Smooth muscle cell (in vitro differentiated cells): ENCODE data around the gene ERBB4. TPM values are rescaled to one million over a fixed set of nuclear protein-coding genes. Genes with fewer than 3 reads are reported as not detected.

ENCODE experiments used
- DNase-seq: peaks from one replicate; lab custom pipeline; 2025; ENCODE audit not compliant: unreplicated experiment; lab: John Stamatoyannopoulos, UW
- H2AFZ ChIP-seq: fragments of 200-600 bp; sonication (generic); 2 replicates; pipeline ENCODE4 v1.6.0; 2016; ENCODE audit warnings: antibody characterized with exemption, low read depth, mild to moderate bottlenecking
- H3F3A ChIP-seq: fragments of 200-600 bp; sonication (generic); 2 replicates; pipeline ENCODE4 v1.6.0; 2017; ENCODE audit warnings: antibody characterized with exemption, low read depth
- H3K27ac ChIP-seq: fragments of 200-600 bp; sonication (generic); 2 replicates; pipeline ENCODE4 v1.5.1; 2016; ENCODE audit warnings: low read depth, mild to moderate bottlenecking
- H3K27me3 ChIP-seq: fragments of 200-600 bp; sonication (generic); 2 replicates; pipeline ENCODE4 v1.6.1; 2016; ENCODE audit warnings: low read depth, mild to moderate bottlenecking
- H3K36me3 ChIP-seq: fragments of 200-600 bp; sonication (generic); 2 replicates; pipeline ENCODE4 v1.5.1; 2016; ENCODE audit warnings: low read depth
- H3K4me1 ChIP-seq: fragments of 200-600 bp; sonication (generic); 2 replicates; pipeline ENCODE4 v1.5.1; 2016; ENCODE audit warnings: low read depth
- H3K4me2 ChIP-seq: fragments of 200-600 bp; sonication (generic); 2 replicates; pipeline ENCODE4 v1.6.0; 2016; ENCODE audit warnings: mild to moderate bottlenecking
- H3K4me3 ChIP-seq: fragments of 200-600 bp; sonication (generic); 2 replicates; pipeline ENCODE4 v1.5.1; 2016; ENCODE audit warnings: mild to moderate bottlenecking
- H3K79me2 ChIP-seq: fragments of 200-600 bp; sonication (generic); 2 replicates; pipeline ENCODE4 v1.6.0; 2016; ENCODE audit warnings: low read depth, mild to moderate bottlenecking
- H3K9ac ChIP-seq: fragments of 200-600 bp; sonication (generic); 2 replicates; pipeline ENCODE4 v1.6.0; 2016; ENCODE audit warnings: low read depth
- H3K9me3 ChIP-seq: fragments of 200-600 bp; sonication (generic); replicated peaks from 2 replicates; pipeline ENCODE4 v1.5.1; 2016; ENCODE audit warnings: low read depth
- H4K20me1 ChIP-seq: fragments of 200-600 bp; sonication (generic); 2 replicates; pipeline ENCODE4 v1.6.0; 2016; ENCODE audit warnings: low read depth
- CTCF ChIP-seq: fragments of 200-600 bp; sonication (generic); IDR thresholded peaks from 2 replicates; pipeline ENCODE4 v1.5.1; 2017; ENCODE audit warnings: borderline replicate concordance, mild to moderate bottlenecking, antibody characterized with exemption; ENCODE audit not compliant: insufficient read depth, poor library complexity, severe bottlenecking
- WGBS: methylation state at CpG from one replicate; pipeline ENCODE4 v1.1.7; 2016; ENCODE audit warnings: low lambda C conversion rate; 5-methylcytosine and 5-hydroxymethylcytosine counted together
- polyA plus RNA-seq: library from polyadenylated mRNA; unstranded; fragments of >200 nt; fragmentation: Nextera tagmentation; extraction: Ambion mirVana; gene quantifications from 2 replicates; pipeline ENCODE4 v1.2.1, GENCODE V29; 2016
- total RNA-seq: library from RNA; depleted of rRNA; stranded (reverse); fragments of >200 nt; gene quantifications from 2 replicates; pipeline ENCODE4 v1.2.3, GENCODE V29; 2014

ERBB4 gene
- total and polyA plus RNA-seq, 2 experiments from 2014 or later, result 0.67 TPM; not detected in 1

GRCh38 chr2:211837706-211838105 is 700.9 kb downstream of the ERBB4 start:
- no peaks in the 10 kb centered on the region for H3K79me2 ChIP-seq
- no peak for DNase-seq

GRCh38 chr2:211837206-211837605 is 701.4 kb downstream of the ERBB4 start:
- Histone ChIP-seq H4K20me1 (no peaks in the 10 kb centered on the region), H2AFZ (no peak overlapping the region), H3K9ac (no peak overlapping the region), H3K36me3 (no peaks in the 10 kb centered on the region), H3F3A (no peaks in the 10 kb centered on the region), H3K27ac (no peak overlapping the region), H3K4me2 (no peak overlapping the region), H3K27me3 (no peaks in the 10 kb centered on the region), H3K4me3 (no peak overlapping the region), H3K79me2 (no peaks in the 10 kb centered on the region), H3K9me3 (no peaks in the 10 kb centered on the region), H3K4me1 (no peaks in the 10 kb centered on the region)
- TF ChIP-seq CTCF, result no peak
- 53% methylated on average over 3 of the region's 3 CpGs for WGBS
- DNase-seq, result no peak

More at GRCh38 chr2:211837706-211838105, 700.9 kb downstream of the ERBB4 start:
- no peaks in the 10 kb centered on the region for H3K4me1 ChIP-seq
- no peaks in the 10 kb centered on the region for H4K20me1 ChIP-seq
- no peak overlapping the region for H2AFZ ChIP-seq
- 88% methylated on average over 2 of the region's 2 CpGs for WGBS
- no peaks in the 10 kb centered on the region for H3K27me3 ChIP-seq
- H3K4me2 ChIP-seq, result no peak overlapping the region
- TF ChIP-seq CTCF, result no peak
- no peak overlapping the region for H3K4me3 ChIP-seq
- H3K9me3 ChIP-seq, result no peaks in the 10 kb centered on the region
- H3K9ac ChIP-seq, result no peak overlapping the region
- H3K36me3 ChIP-seq, result no peaks in the 10 kb centered on the region
- no peaks in the 10 kb centered on the region for H3F3A ChIP-seq
- H3K27ac ChIP-seq, result no peak overlapping the region

GRCh38 chr2:211836409-211836808 is 702.2 kb downstream of the ERBB4 start:
- Histone ChIP-seq H3K4me2 (no peak overlapping the region), H4K20me1 (no peaks in the 10 kb centered on the region), H3K4me1 (no peaks in the 10 kb centered on the region), H3F3A (no peaks in the 10 kb centered on the region), H3K36me3 (no peaks in the 10 kb centered on the region), H3K27me3 (no peaks in the 10 kb centered on the region), H3K79me2 (no peaks in the 10 kb centered on the region), H3K4me3 (no peak overlapping the region), H3K9me3 (no peaks in the 10 kb centered on the region), H3K27ac (no peak overlapping the region), H3K9ac (no peak overlapping the region), H2AFZ (no peak overlapping the region)
- DNase-seq, result no peak
- TF ChIP-seq CTCF, result no peak
- WGBS, result 91% methylated on average over 3 of the region's 3 CpGs

GRCh38 chr2:211835695-211836094 is 702.9 kb downstream of the ERBB4 start:
- 81% methylated on average over 2 of the region's 2 CpGs for WGBS
- Histone ChIP-seq H3K4me2 (no peak overlapping the region), H3K36me3 (no peaks in the 10 kb centered on the region), H3K27me3 (no peaks in the 10 kb centered on the region), H3K27ac (no peak overlapping the region), H3K79me2 (no peaks in the 10 kb centered on the region), H3K4me3 (no peak overlapping the region), H3F3A (no peaks in the 10 kb centered on the region), H2AFZ (no peak overlapping the region), H4K20me1 (no peaks in the 10 kb centered on the region), H3K4me1 (no peaks in the 10 kb centered on the region), H3K9ac (no peak overlapping the region), H3K9me3 (no peaks in the 10 kb centered on the region)
- TF ChIP-seq CTCF, result no peak
- DNase-seq, result no peak
